ENCODE data around the gene SMIM5. TPM values are rescaled to one million over a fixed set of nuclear protein-coding genes. Genes with fewer than 3 reads are reported as not detected.
A peak's percentile ranks its signal among the peaks of the same experiment; 100 is the strongest.

The SMIM5 gene
- total and polyA plus RNA-seq, 2 of the 13 experiments (the other 11 are each of a cell fraction or from before 2014, with no cell fraction given), result not detected

DNA sequence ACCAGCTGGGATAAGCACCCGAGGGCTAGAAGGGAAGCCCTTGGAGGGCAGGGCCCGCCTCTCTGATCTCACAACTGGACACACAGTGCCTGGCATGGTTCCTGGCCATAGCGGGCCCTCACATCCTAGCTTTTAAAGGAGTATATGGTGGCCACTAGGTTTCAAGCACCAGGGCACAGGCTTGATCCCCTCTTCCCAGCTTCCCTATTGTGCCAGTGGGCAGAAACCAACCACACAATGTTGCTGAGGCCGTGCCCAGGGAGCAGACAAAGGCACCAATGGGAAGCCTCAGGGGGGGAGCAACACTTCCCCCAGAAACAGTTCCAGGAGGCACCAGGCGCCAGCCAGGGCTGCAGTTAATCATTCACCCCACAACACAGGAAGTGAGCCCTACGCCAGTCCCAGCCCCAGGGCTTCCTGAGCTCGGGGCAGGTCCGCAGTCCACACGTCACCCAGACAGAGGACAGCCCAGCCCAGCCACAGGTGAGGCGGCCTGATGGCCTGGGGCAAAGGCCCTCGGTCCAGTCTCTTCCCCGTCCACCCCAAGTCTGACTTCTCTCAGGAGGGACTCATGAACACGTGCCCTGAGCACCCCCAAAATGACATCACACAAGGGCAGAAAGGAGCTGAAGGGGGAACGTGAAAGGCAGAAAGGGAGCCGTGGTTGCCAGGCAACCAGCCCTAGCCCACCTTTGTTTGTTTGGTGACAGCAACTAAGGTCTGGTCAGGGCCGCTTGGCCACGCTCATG is 12.8 kb downstream of the SMIM5 start (continued):
- TF ChIP-seq, protein P1, sequence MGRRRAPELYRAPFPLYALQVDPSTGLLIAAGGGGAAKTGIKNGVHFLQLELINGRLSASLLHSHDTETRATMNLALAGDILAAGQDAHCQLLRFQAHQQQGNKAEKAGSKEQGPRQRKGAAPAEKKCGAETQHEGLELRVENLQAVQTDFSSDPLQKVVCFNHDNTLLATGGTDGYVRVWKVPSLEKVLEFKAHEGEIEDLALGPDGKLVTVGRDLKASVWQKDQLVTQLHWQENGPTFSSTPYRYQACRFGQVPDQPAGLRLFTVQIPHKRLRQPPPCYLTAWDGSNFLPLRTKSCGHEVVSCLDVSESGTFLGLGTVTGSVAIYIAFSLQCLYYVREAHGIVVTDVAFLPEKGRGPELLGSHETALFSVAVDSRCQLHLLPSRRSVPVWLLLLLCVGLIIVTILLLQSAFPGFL (CRISPR knock-in tag; IDR thresholded peaks at IDR 0.05), result no peak
- TF ChIP-seq, protein P2, sequence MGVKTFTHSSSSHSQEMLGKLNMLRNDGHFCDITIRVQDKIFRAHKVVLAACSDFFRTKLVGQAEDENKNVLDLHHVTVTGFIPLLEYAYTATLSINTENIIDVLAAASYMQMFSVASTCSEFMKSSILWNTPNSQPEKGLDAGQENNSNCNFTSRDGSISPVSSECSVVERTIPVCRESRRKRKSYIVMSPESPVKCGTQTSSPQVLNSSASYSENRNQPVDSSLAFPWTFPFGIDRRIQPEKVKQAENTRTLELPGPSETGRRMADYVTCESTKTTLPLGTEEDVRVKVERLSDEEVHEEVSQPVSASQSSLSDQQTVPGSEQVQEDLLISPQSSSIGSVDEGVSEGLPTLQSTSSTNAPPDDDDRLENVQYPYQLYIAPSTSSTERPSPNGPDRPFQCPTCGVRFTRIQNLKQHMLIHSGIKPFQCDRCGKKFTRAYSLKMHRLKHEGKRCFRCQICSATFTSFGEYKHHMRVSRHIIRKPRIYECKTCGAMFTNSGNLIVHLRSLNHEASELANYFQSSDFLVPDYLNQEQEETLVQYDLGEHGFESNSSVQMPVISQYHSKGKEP (CRISPR knock-in tag; IDR thresholded peaks at IDR 0.05), result 0 out of 2 replicates have a peak, but pooled peaks have one; percentile 62
- TF ChIP-seq ZSCAN31 (CRISPR knock-in tag; IDR thresholded peaks at IDR 0.05; ENCODE audit: low read depth), result peak; percentile 73
- no peak for TF ChIP-seq ZNF577 (CRISPR knock-in tag; IDR thresholded peaks at IDR 0.05; ENCODE audit: borderline replicate concordance, low read depth)
- TF ChIP-seq HOXA9 (CRISPR knock-in tag; IDR thresholded peaks at IDR 0.05; ENCODE audit: borderline replicate concordance), result no peak
- peak; percentile 81 for TF ChIP-seq JARID2 (CRISPR knock-in tag; IDR thresholded peaks at IDR 0.05; ENCODE audit: insufficient replicate concordance)
- no peak for TF ChIP-seq DNMT1 (CRISPR knock-in tag; IDR thresholded peaks at IDR 0.05)
- TF ChIP-seq, protein P3, sequence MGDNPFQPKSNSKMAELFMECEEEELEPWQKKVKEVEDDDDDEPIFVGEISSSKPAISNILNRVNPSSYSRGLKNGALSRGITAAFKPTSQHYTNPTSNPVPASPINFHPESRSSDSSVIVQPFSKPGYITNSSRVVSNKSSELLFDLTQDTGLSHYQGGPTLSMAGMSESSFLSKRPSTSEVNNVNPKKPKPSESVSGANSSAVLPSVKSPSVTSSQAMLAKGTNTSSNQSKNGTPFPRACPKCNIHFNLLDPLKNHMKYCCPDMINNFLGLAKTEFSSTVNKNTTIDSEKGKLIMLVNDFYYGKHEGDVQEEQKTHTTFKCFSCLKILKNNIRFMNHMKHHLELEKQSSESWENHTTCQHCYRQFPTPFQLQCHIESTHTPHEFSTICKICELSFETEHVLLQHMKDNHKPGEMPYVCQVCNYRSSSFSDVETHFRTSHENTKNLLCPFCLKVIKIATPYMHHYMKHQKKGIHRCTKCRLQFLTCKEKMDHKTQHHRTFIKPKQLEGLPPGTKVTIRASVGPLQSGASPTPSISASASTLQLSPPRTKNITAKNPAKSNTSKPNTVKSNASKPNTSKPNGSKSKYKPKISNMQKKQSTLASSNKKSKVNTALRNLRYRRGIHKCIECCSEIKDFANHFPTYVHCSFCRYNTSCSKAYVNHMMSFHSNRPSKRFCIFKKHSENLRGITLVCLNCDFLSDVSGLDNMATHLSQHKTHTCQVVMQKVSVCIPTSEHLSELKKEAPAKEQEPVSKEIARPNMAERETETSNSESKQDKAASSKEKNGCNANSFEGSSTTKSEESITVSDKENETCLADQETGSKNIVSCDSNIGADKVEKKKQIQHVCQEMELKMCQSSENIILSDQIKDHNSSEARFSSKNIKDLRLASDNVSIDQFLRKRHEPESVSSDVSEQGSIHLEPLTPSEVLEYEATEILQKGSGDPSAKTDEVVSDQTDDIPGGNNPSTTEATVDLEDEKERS (CRISPR knock-in tag; IDR thresholded peaks at IDR 0.05), result peak; percentile 72; the same call in 1 of the 2 replicates
- TF ChIP-seq HHEX (CRISPR knock-in tag; IDR thresholded peaks at IDR 0.05), result no peak
- TF ChIP-seq FOXJ3 (CRISPR knock-in tag; IDR thresholded peaks at IDR 0.05; ENCODE audit: borderline replicate concordance), result peak; percentile 51; the same call in 1 of the 2 replicates
- no peak for TF ChIP-seq SMARCC2 (IDR thresholded peaks at IDR 0.05)
- TF ChIP-seq CEBPG (CRISPR knock-in tag; IDR thresholded peaks at IDR 0.05), result no peak; the same call in none of the 2 replicates
- TF ChIP-seq, protein P4, sequence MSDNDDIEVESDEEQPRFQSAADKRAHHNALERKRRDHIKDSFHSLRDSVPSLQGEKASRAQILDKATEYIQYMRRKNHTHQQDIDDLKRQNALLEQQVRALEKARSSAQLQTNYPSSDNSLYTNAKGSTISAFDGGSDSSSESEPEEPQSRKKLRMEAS (IDR thresholded peaks at IDR 0.05), result no peak; the same call in none of the 2 replicates
- TF ChIP-seq KMT2B (CRISPR knock-in tag; IDR thresholded peaks at IDR 0.05), result peak; percentile 55; the same call in 1 of the 2 replicates
- TF ChIP-seq ZFP82 (CRISPR knock-in tag; IDR thresholded peaks at IDR 0.05; ENCODE audit: borderline replicate concordance), result no peak
- TF ChIP-seq ZNF652 (CRISPR knock-in tag; IDR thresholded peaks at IDR 0.05; ENCODE audit: borderline replicate concordance, low read depth), result peak; percentile 29; the same call in 1 of the 2 replicates
- no peak for TF ChIP-seq EZH2 (conservative IDR thresholded peaks at IDR 0.05; ENCODE audit: low read depth, low read length)
- no peak for TF ChIP-seq POLR2AphosphoS2 (IDR thresholded peaks at IDR 0.05; ENCODE audit: low read depth, low read length)
- TF ChIP-seq ZNF629 (CRISPR knock-in tag; conservative IDR thresholded peaks at IDR 0.05), result no peak; the same call in 1 of the 2 replicates
- TF ChIP-seq, protein P5, sequence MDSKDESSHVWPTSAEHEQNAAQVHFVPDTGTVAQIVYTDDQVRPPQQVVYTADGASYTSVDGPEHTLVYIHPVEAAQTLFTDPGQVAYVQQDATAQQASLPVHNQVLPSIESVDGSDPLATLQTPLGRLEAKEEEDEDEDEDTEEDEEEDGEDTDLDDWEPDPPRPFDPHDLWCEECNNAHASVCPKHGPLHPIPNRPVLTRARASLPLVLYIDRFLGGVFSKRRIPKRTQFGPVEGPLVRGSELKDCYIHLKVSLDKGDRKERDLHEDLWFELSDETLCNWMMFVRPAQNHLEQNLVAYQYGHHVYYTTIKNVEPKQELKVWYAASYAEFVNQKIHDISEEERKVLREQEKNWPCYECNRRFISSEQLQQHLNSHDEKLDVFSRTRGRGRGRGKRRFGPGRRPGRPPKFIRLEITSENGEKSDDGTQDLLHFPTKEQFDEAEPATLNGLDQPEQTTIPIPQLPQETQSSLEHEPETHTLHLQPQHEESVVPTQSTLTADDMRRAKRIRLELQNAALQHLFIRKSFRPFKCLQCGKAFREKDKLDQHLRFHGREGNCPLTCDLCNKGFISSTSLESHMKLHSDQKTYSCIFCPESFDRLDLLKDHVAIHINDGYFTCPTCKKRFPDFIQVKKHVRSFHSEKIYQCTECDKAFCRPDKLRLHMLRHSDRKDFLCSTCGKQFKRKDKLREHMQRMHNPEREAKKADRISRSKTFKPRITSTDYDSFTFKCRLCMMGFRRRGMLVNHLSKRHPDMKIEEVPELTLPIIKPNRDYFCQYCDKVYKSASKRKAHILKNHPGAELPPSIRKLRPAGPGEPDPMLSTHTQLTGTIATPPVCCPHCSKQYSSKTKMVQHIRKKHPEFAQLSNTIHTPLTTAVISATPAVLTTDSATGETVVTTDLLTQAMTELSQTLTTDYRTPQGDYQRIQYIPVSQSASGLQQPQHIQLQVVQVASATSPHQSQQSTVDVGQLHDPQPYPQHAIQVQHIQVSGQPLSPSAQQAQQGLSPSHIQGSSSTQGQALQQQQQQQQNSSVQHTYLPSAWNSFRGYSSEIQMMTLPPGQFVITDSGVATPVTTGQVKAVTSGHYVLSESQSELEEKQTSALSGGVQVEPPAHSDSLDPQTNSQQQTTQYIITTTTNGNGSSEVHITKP (CRISPR knock-in tag; IDR thresholded peaks at IDR 0.05; ENCODE audit: low read depth), result peak; percentile 46; the same call in 1 of the 2 replicates

Data from HepG2 (cell line).